Kidney tubule cell (primary cell): ENCODE measurements around the gene RNASET2.
A peak's percentile ranks its signal among the peaks of the same experiment; 100 is the strongest.

Experiments
- DNase-seq: peaks from one replicate; pipeline ENCODE4 v3.0.0-alpha.2; 2018; ENCODE audit warnings: low spot score

Gene RNASET2

GRCh38 chr6:166946125-166946524 lies 10.2 kb downstream of the RNASET2 start:
- no peak for DNase-seq

DNA sequence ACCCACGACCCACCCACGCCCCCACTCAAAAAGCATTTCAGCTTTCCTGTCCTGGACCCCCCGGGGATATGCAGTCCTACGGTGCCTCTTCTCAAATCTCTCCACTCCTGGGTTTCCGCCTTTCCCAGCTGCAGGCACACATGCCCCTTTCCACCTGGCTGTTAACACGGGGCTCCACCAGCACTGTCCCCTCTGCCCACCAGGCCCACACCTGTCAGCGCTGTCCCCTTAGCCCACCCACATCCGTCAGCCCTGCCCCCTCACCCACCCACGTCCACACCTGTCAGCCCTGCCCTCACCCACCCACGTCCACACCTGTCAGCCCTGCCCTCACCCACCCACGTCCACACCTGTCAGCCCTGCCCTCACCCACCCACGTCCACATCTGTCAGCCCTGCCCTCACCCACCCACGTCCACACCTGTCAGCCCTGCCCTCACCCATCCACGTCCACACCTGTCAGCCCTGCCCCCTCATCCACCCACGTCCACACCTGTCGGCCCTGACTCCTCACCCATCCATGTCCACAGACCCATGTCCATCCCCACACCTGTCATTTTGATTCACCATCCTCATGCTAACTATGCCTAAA lies 11.6 kb downstream of the RNASET2 start:
- DNase-seq, result no peak

GRCh38 chr6:166942393-166943168 lies 13.8 kb downstream of the RNASET2 start:
- no peak for DNase-seq

DNA sequence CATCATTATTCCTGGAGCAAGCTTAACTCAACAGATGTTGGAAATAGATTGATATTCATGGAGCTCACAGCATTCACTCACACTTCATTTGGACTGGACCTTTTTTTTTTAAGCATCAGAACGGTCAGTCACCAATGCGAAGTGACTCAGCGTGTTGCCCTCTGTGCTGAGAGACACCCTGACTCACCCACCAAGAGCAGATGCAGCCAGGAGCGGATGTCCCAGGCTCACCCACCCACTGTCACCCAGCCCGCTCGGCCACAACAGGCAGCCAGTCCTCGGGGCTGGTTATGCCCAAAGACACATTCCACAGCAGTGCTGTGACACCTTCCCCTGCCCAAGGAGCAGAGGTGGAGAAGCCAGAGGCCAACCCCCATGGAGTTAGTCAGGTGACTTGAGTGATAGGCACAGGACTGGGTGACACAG lies 15.7 kb downstream of the RNASET2 start:
- peak; percentile 89 for DNase-seq

- no peak for DNase-seq
These were observed 16.5 kb downstream of the RNASET2 start for GRCh38 chr6:166939894-166940293.

GRCh38 chr6:166939345-166939744 lies 17.0 kb downstream of the RNASET2 start:
- DNase-seq, result no peak

GRCh38 chr6:166938704-166939103 lies 17.6 kb downstream of the RNASET2 start:
- no peak for DNase-seq

GRCh38 chr6:166938150-166938549 lies 18.2 kb downstream of the RNASET2 start:
- DNase-seq, result no peak

- DNase-seq, result no peak
These were observed 18.6 kb downstream of the RNASET2 start for GRCh38 chr6:166937746-166938145.

- no peak for DNase-seq
These were observed 20.1 kb downstream of the RNASET2 start for GRCh38 chr6:166936079-166936787.

- no peak for DNase-seq
These were observed 21.0 kb downstream of the RNASET2 start for GRCh38 chr6:166935353-166935752.

DNA sequence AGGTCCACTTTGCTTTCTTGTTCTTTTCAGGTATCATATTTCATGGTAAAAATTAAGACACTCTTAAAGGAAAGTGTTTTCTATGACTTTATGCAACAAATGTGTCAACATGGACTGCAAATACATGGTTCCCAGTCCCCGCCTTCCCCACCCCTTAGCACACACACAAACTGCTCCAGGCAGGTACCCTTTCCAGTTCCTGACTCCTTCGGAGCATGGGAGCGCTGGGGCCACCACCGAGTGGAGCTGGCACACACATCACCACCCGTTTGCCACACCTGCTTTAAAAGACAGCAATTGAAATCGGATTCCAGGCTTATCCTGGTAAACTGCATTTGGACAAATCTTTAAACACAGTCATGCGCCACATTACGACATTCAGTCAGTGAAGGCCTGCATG lies 22.2 kb downstream of the RNASET2 start:
- DNase-seq, result no peak

GRCh38 chr6:166933396-166933795 lies 23.0 kb downstream of the RNASET2 start:
- no peak for DNase-seq

DNA sequence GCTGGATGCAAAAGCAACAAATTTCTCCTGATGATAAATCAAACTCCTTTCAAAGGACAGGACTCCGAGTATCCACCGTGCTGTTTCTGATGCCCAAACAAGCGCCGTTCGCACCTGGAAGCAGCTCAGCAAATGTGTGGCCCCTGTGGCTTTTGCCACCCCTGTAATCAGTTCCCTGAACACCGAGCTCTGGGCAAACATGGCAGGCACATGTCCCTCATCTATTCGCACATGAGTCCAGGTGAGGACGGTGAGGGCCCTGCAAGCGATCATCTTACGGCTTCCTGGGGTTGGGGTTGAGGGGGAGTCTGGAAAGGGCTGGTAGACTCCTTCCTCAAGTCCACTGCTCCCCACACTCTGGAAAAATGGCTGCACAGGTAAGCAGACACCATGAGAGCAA lies 23.7 kb downstream of the RNASET2 start:
- DNase-seq, result no peak

DNA sequence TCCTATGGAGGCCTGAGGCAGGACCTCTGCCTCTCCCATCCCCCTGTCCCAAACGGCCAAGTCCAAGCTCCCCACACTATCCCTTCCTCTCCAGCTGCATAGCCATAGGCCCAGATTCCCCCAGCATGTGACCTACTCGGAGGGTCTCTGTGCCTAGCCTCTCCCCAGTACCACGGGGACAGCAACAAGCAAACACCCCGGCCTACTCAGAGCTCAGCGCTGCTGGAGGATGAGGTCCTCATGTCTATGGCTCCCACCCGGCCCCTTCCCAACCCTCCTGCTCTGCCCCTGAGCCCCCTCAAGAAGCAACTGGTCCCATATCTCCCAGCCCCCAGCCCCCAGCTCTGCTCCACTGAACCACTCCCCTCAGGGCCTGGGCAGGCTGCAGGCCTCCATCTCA lies 24.2 kb downstream of the RNASET2 start:
- DNase-seq, result no peak

DNA sequence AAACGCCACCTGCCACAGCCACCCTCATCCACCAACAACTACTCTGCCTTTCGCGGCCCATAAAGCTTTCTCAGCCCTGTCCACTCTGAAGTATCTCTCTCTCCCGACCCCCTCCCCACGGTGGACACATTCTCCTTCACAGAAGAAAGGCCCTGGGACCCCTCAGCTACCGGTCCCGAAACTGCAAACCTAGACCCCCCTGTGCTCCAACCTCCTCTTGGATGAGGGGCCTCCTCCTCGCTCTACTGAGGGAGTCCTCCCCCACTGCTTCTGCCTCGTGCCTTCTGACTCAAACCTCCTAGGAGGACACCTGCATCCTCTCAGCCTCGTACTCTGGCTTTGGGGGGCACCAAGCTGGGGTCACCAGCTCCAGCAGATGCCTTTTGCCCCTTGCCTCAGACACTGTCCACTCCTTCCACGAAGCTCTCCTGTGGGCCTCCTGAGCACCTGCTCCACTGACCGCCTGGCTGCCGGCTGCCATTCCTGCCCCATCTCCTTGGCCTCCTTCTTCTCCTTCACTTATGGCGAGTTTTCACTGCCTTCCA lies 24.9 kb downstream of the RNASET2 start:
- no peak for DNase-seq

DNA sequence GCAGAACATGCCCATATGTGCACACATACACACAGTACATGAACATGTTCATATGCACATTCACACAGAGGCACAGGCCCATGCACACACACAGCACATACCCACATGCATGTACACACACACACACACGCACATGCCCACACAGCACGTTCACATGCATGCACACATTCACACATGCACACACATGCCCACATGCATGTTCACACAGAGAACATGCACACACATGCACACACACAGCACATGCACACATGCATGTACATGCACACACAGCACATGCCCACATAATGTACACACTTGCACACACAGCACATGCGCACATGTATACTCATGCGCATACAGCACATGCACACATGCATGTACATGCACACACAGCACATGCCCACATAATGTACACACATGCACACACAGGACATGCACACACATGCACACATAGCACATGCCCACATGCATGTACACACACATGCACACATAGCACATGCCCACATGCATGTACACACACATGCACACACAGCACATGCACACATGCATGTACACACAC lies 25.9 kb downstream of the RNASET2 start:
- no peak for DNase-seq

GRCh38 chr6:166929542-166930189 lies 26.7 kb downstream of the RNASET2 start:
- peak; percentile 13 for DNase-seq

- no peak for DNase-seq
These were observed 27.5 kb downstream of the RNASET2 start for GRCh38 chr6:166928644-166929541.

GRCh38 chr6:166927935-166928643 lies 28.3 kb downstream of the RNASET2 start:
- DNase-seq, result no peak
